CD4-positive, alpha-beta T cell treated with Interleukin-12 subunit alpha and Interleukin-12 subunit beta, for 1 hour (primary cell): Measurements from ENCODE around the gene FOXJ3.
A peak's percentile ranks its signal among the peaks of the same experiment; 100 is the strongest.

Source experiments
- DNase-seq: peaks from one replicate; pipeline ENCODE4 v3.0.0-alpha.2; 2020

The FOXJ3 gene

GRCh38 chr1:42163536-42164503, 171.2 kb downstream of the FOXJ3 start:
- no peak for DNase-seq

- no peak for DNase-seq
Observed at GRCh38 chr1:42163114-42163513, 171.9 kb downstream of the FOXJ3 start.

- no peak for DNase-seq
Observed at GRCh38 chr1:42162181-42162580, 172.9 kb downstream of the FOXJ3 start.

GRCh38 chr1:42158189-42158588, 176.8 kb downstream of the FOXJ3 start:
- DNase-seq = no peak

- DNase-seq = peak; percentile 13
Observed at GRCh38 chr1:42157667-42158066, 177.4 kb downstream of the FOXJ3 start.

- DNase-seq = no peak
Observed at GRCh38 chr1:42155362-42155761, 179.7 kb downstream of the FOXJ3 start.

- no peak for DNase-seq
Observed at GRCh38 chr1:42154685-42155084, 180.3 kb downstream of the FOXJ3 start.

- no peak for DNase-seq
Observed at GRCh38 chr1:42153624-42154023, 181.4 kb downstream of the FOXJ3 start.

- DNase-seq = no peak
Observed at GRCh38 chr1:42152907-42153600, 182.0 kb downstream of the FOXJ3 start, which contains the start of gene GUCA2B. TSS of gene GUCA2B (plus strand) at chr1:42153410. CDS start at chr1:42153451, 41 bp downstream.

GRCh38 chr1:42152119-42152518, 182.9 kb downstream of the FOXJ3 start:
- DNase-seq = no peak

GRCh38 chr1:42150651-42151050, 184.4 kb downstream of the FOXJ3 start:
- DNase-seq = no peak

GRCh38 chr1:42148166-42148565, 186.9 kb downstream of the FOXJ3 start:
- DNase-seq = no peak

GRCh38 chr1:42146626-42147320, 188.3 kb downstream of the FOXJ3 start:
- peak; percentile 67 for DNase-seq

GRCh38 chr1:42145764-42146625, 189.0 kb downstream of the FOXJ3 start:
- DNase-seq = no peak

GRCh38 chr1:42145389-42145716, 189.7 kb downstream of the FOXJ3 start:
- DNase-seq = no peak

- DNase-seq = no peak
Observed at GRCh38 chr1:42144711-42145388, 190.2 kb downstream of the FOXJ3 start.

GRCh38 chr1:42143896-42144710, 190.9 kb downstream of the FOXJ3 start:
- DNase-seq = no peak

- DNase-seq = no peak
Observed at GRCh38 chr1:42142894-42143675, 191.9 kb downstream of the FOXJ3 start.

- no peak for DNase-seq
Observed at GRCh38 chr1:42141978-42142377, 193.1 kb downstream of the FOXJ3 start.

- DNase-seq = no peak
Observed at GRCh38 chr1:42140191-42140590, 194.8 kb downstream of the FOXJ3 start.
